Heart left ventricle (tissue), 13 donors: ENCODE data around the gene DCP2.
"Not testable (repeated sequence)": the region's sequence is repeated elsewhere in the genome, so short reads cannot be mapped to it uniquely, and the experiment has no call there.

Source experiments
- CTCF ChIP-seq, 12 donors: fragments of 200-600 bp; sonication (generic) in 4 of 12; IDR thresholded peaks; one replicate each; pipeline versions ENCODE4 v1.5.0 to v1.8.0; 2018 to 2022; ENCODE audit warnings: antibody characterized with exemption in 12 of 12, mild to moderate bottlenecking in 5 of 12
- POLR2A ChIP-seq, 2 donors: fragments of 450-650 bp; IDR thresholded peaks; one replicate each; pipeline ENCODE4 v1.6.1; 2017; ENCODE audit warnings: antibody characterized with exemption in 2 of 2, mild to moderate bottlenecking in 2 of 2, moderate library complexity in 2 of 2
- donor health status: ischemic (EF 13 %, LVEDD 7.1; RV severe dilation, severe dysfunction).
- donor health status: DM: no; HTN: yes; CAD: no.
- donor health status: DM: no; HTN: no; CAD: no.
- donor health status: ischemic (EF 25% LVEDD 6.9; RV normal size, moderate dysfunction).
- donor health status: ischemic (EF 25% LVEDD 5.7; RV mildly dilated, moderate dysfunction).
- donor health status: ischemic (EF 35%, LVEDD 5.7; RV mildly dilated, moderate dysfunction).
- donor health status: nonischemic (EF 11% LVEDD 7.7; RV severe dilation, severe dysfunction).
- donor health status: DM: yes; HTN: yes; CAD: no.
- donor health status: PGD.
- donor health status: ischemic (EF 29% LVEDD 5.4; RV normal size, mild dysfunction).
- donor health status: nonischemic (EF 23%, LVEDD 6.1; RV moderate dilation, normal function).

- not testable (repeated sequence) for TF ChIP-seq CTCF, POLR2A (IDR thresholded peaks at IDR 0.05)
These were observed 13.2 kb upstream of the DCP2 start for GRCh38 chr5:112963374-112963733.
